Heart left ventricle (tissue), 16 donors: ENCODE data around the gene TMPRSS11B. TPM values are rescaled to one million over a fixed set of nuclear protein-coding genes. Genes with fewer than 3 reads are reported as not detected.

ENCODE experiments used
- ATAC-seq, 4 donors: fragments of 200-7000 bp; cut with Tn5 transposase; one replicate each; pipeline ENCODE4 v1.9.1; 2020 to 2022; ENCODE audit warnings: moderate library complexity in 4 of 4, mild to moderate bottlenecking in 3 of 4, moderate number of reproducible peaks in 1 of 4
- DNase-seq, 5 donors: peaks; one replicate each; pipeline ENCODE4 v3.0.0-alpha.2; 2020
- H3K27ac ChIP-seq, 12 donors: fragments of 200-600 bp; sonication (generic) in 4 of 12; one replicate each; pipeline versions ENCODE4 v1.5.0 to v1.8.0; 2016 to 2022; ENCODE audit warnings: mild to moderate bottlenecking in 2 of 12
- H3K27me3 ChIP-seq, 9 donors: fragments of 200-600 bp; sonication (generic) in 2 of 9; one replicate each; pipeline versions ENCODE4 v1.5.1 to v1.8.0; 2016 to 2022; ENCODE audit warnings: mild to moderate bottlenecking in 3 of 9
- H3K36me3 ChIP-seq, 9 donors: fragments of 200-600 bp; sonication (generic) in 2 of 9; one replicate each; pipeline versions ENCODE4 v1.5.0 to v1.8.0; 2018 to 2022; ENCODE audit warnings: mild to moderate bottlenecking in 2 of 9
- H3K4me1 ChIP-seq, 12 donors: fragments of 200-600 bp; sonication (generic) in 4 of 12; one replicate each; pipeline versions ENCODE4 v1.5.0 to v1.8.0; 2016 to 2022; ENCODE audit warnings: mild to moderate bottlenecking in 3 of 12
- H3K4me3 ChIP-seq, 12 donors: fragments of 200-600 bp; sonication (generic) in 4 of 12; one replicate each; pipeline versions ENCODE4 v1.5.0 to v1.8.0; 2017 to 2022; ENCODE audit warnings: mild to moderate bottlenecking in 9 of 12, moderate library complexity in 4 of 12
- H3K9me3 ChIP-seq, 12 donors: fragments of 200-600 bp; sonication (generic) in 4 of 12; one replicate each; pipeline versions ENCODE4 v1.5.0 to v1.8.0; 2016 to 2022; ENCODE audit warnings: mild to moderate bottlenecking in 1 of 12
- POLR2A ChIP-seq, 2 donors: fragments of 450-650 bp; IDR thresholded peaks; one replicate each; pipeline ENCODE4 v1.6.1; 2017; ENCODE audit warnings: antibody characterized with exemption in 2 of 2, mild to moderate bottlenecking in 2 of 2, moderate library complexity in 2 of 2
- WGBS, 4 donors: extraction: QIAGEN DNeasy Blood & Tissue Kit in 2 of 4; methylation state at CpG; one replicate each; pipeline versions ENCODE4 v1.1.5 to v1.1.7; 2013 to 2018; 5-methylcytosine and 5-hydroxymethylcytosine counted together
- intact Hi-C, 10 donors: fragments of 100-400 bp; cut with DNase I; formaldehyde crosslinking; loops; one replicate each; pipeline versions ENCODE4 v1.11.1 to v1.14.2; 2022
- long read RNA-seq, 3 donors: library from polyadenylated mRNA; unstranded; transcript quantifications; one replicate each; pipeline ENCODE4 v2.0.0, GENCODE V29; 2020 to 2021
- polyA plus RNA-seq, 2 donors: library from polyadenylated mRNA; stranded (reverse); fragments of 200-250 nt; gene quantifications; one replicate each; pipeline ENCODE4 v1.2.3, GENCODE V29; 2013
- total RNA-seq, 9 donors: library from RNA; depleted of rRNA in 2 of 9; stranded (reverse); fragments of >200 nt in 2 of 9; fragmentation: NEBNext Ultra II Directional in 3 of 9; extraction: Animal tissue kit (Norgen Biotek cat#: 25700) in 3 of 9; gene quantifications; one replicate each; pipeline versions ENCODE4 v1.1.0 to v1.2.4, GENCODE V29; 2016 to 2023
- TF ChIP-seq, protein P1 (sequence below), 12 donors: fragments of 200-600 bp; sonication (generic) in 4 of 12; IDR thresholded peaks; one replicate each; pipeline versions ENCODE4 v1.5.0 to v1.8.0; 2018 to 2022; ENCODE audit warnings: antibody characterized with exemption in 12 of 12, mild to moderate bottlenecking in 5 of 12
- donor health status: ischemic (EF 13 %, LVEDD 7.1; RV severe dilation, severe dysfunction).
- donor health status: healthy with polysubstance abuse.
- donor health status: DM: no; HTN: yes; CAD: no.
- donor health status: DM: no; HTN: no; CAD: no.
- donor health status: ischemic (EF 25% LVEDD 6.9; RV normal size, moderate dysfunction).
- donor health status: ischemic (EF 25% LVEDD 5.7; RV mildly dilated, moderate dysfunction).
- donor health status: healthy.
- donor health status: DM: yes; HTN: yes; CAD: no.
- donor health status: ischemic (EF 35%, LVEDD 5.7; RV mildly dilated, moderate dysfunction).
- donor health status: nonischemic (EF 11% LVEDD 7.7; RV severe dilation, severe dysfunction).
- donor health status: DM: yes; HTN: yes; CAD: no.
- donor health status: PGD.
- donor health status: ischemic (EF 29% LVEDD 5.4; RV normal size, mild dysfunction).
- donor health status: nonischemic (EF 23%, LVEDD 6.1; RV moderate dilation, normal function).

Gene TMPRSS11B, protein sequence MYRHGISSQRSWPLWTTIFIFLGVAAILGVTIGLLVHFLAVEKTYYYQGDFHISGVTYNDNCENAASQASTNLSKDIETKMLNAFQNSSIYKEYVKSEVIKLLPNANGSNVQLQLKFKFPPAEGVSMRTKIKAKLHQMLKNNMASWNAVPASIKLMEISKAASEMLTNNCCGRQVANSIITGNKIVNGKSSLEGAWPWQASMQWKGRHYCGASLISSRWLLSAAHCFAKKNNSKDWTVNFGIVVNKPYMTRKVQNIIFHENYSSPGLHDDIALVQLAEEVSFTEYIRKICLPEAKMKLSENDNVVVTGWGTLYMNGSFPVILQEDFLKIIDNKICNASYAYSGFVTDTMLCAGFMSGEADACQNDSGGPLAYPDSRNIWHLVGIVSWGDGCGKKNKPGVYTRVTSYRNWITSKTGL
- total RNA-seq (not detected), polyA plus RNA-seq (under 1 TPM in 1 of 2 donors, not detected in 1; 0.06 TPM)
- long read RNA-seq, donor 1, result 0 reads
- long read RNA-seq, donor 2, result 0 reads
- long read RNA-seq, donor 3, result 0 reads

DNA sequence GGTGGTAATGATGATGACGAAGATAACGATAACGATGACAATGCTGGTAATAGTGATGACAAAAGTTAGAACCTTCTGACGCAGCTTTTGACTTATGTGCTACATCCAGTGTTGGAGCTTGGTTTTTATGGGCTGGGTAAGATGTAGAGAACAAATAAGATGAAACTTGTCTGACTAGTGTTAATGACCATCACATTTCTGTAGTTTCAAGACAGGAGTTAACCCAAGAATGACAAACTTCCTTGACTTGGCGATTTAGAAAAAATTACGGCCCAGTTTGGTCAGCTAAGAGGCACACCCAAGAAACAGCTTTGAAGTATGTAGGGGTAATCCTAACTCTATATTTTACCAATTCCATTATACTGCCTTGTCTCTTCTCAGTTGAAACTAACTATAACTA, at the start of gene TMPRSS11B:
Gene TMPRSS11B, minus strand, starts transcription at position 101 of the 400 bp plus-strand sequence. CDS start 136 bp downstream, outside the sequence.
- Histone ChIP-seq H3K4me3 (no peak within 1 kb of the TSS), H3K27me3 (no peaks in the 10 kb centered on the region), H3K4me1 (no peaks in the 10 kb centered on the region), H3K36me3 (no peaks in the 10 kb centered on the region), H3K27ac (no peak within 1 kb of the TSS), H3K9me3 (no peaks in the 10 kb centered on the region)
- intact Hi-C loops, result no loop called here
- no peak for TF ChIP-seq POLR2A (IDR thresholded peaks at IDR 0.05)
- TF ChIP-seq, protein P1, sequence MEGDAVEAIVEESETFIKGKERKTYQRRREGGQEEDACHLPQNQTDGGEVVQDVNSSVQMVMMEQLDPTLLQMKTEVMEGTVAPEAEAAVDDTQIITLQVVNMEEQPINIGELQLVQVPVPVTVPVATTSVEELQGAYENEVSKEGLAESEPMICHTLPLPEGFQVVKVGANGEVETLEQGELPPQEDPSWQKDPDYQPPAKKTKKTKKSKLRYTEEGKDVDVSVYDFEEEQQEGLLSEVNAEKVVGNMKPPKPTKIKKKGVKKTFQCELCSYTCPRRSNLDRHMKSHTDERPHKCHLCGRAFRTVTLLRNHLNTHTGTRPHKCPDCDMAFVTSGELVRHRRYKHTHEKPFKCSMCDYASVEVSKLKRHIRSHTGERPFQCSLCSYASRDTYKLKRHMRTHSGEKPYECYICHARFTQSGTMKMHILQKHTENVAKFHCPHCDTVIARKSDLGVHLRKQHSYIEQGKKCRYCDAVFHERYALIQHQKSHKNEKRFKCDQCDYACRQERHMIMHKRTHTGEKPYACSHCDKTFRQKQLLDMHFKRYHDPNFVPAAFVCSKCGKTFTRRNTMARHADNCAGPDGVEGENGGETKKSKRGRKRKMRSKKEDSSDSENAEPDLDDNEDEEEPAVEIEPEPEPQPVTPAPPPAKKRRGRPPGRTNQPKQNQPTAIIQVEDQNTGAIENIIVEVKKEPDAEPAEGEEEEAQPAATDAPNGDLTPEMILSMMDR (IDR thresholded peaks at IDR 0.05), result no peak
- WGBS, 4 donors, result 91 to 95% (median 93%) methylated on average over 6 of the region's 6 CpGs
- no peak for ATAC-seq
- no peak for DNase-seq

DNA sequence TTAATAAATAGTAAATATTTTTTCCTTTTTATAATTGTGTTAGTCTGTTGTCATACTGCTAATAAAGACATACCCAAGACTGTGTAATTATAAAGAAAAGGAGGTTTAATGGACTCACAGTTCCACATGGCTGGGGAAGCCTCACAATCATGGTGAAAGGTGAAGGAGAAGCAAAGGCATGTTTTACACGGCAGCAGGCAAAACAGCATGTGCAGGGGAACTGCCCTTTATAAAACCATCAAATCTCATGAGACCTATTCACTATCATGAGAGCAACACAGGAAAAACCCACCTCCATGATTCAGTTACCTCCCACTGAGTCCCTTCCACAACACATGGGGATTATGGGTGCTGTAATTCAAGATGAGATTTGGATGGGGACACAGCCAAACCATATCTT, 45.8 kb upstream of the TMPRSS11B start:
- H3K4me1 ChIP-seq, result no peaks in the 10 kb centered on the region
- H3K27me3 ChIP-seq, result no peaks in the 10 kb centered on the region
- no peak for TF ChIP-seq POLR2A (IDR thresholded peaks at IDR 0.05)
- TF ChIP-seq, protein P1 (IDR thresholded peaks at IDR 0.05), result no peak
- DNase-seq, result no peak
- no peaks in the 10 kb centered on the region for H3K9me3 ChIP-seq
- no peak overlapping the region for H3K27ac ChIP-seq
- no peak for ATAC-seq
- no peak overlapping the region for H3K4me3 ChIP-seq
- intact Hi-C loops, result no loop called here
- no peaks in the 10 kb centered on the region for H3K36me3 ChIP-seq
- WGBS, 4 donors, result 76 to 89% (median 84%) methylated on average over 1 of the region's 1 CpG

DNA sequence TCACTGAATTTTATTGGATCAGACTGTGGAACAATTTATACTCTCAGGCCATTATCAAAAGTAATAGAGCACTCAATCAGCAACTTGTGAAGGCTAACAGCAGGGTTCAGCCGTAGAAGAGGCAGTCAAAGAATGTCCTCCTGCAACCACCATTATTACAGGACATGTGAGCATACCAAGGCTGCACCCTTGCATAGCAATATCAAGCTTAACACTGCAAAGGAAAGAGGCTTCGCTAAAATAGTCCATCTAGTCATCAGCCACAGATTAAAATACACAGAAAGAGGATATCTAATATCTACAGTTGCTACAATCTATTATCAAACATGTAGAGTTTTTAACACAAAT, 42.9 kb upstream of the TMPRSS11B start:
- Histone ChIP-seq H3K4me1 (no peaks in the 10 kb centered on the region), H3K27me3 (no peaks in the 10 kb centered on the region), H3K9me3 (no peaks in the 10 kb centered on the region), H3K4me3 (no peak overlapping the region), H3K27ac (no peak overlapping the region), H3K36me3 (no peaks in the 10 kb centered on the region)
- intact Hi-C loops, result no loop called here
- DNase-seq (no peak), ATAC-seq (no peak)
- TF ChIP-seq POLR2A (IDR thresholded peaks at IDR 0.05), result no peak
- TF ChIP-seq, protein P1 (IDR thresholded peaks at IDR 0.05), result no peak
- WGBS, 4 donors, result 49 to 65% (median 55%) methylated on average over 2 of the region's 2 CpGs

DNA sequence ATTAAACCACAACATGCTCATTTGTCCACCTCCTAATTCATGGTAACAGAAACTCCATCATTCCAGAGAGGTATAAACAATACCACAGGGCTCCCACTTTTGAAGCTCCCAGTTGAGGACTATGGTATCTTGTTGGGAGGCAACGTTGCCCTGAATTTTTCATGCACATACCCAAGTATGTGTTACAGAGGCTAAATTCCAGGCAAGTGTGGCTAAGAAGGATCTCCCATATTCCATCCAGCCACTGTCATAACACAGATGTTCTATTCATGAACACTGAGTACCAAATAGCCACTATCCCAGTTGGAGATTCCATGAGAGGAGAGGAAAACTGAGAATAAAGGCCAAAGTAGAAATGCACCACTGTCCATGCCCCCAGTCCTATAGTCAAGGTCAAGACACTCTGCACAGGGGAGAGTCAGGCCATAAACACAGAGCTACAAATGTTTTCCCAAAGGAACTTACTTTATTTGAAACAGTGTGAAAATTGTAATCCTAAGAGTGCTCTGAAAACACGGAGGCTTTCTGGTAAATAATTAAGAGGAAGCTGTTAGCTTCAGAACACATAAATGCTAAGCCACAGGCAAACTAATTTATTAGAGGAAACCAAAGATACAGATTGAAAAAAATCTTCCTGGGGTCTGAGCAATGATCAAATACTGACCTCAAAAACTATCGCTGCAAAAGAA, 42.4 kb upstream of the TMPRSS11B start:
- no peaks in the 10 kb centered on the region for H3K9me3 ChIP-seq
- ATAC-seq (no peak), DNase-seq (no peak)
- no peak for TF ChIP-seq POLR2A (IDR thresholded peaks at IDR 0.05)
- TF ChIP-seq, protein P1 (IDR thresholded peaks at IDR 0.05), result no peak
- H3K4me3 ChIP-seq, result no peak overlapping the region
- H3K27me3 ChIP-seq, result no peaks in the 10 kb centered on the region
- H3K4me1 ChIP-seq, result no peaks in the 10 kb centered on the region
- H3K36me3 ChIP-seq, result no peaks in the 10 kb centered on the region
- intact Hi-C loops, result no loop called here
- 67 to 76% (median 71%) methylated on average over 3 of the region's 3 CpGs for WGBS, 4 donors
- no peak overlapping the region for H3K27ac ChIP-seq
